Left ventricle myocardium inferior (tissue), 1 donor: ENCODE data around the gene ENTPD2. TPM values are rescaled to one million over a fixed set of nuclear protein-coding genes. Genes with fewer than 3 reads are reported as not detected.
"Not testable (repeated sequence)": the region's sequence is repeated elsewhere in the genome, so short reads cannot be mapped to it uniquely, and the experiment has no call there.

Source experiments
- DNase-seq: peaks from one replicate; pipeline ENCODE4 v3.0.0-alpha.2; 2020
- H3K27ac ChIP-seq: fragments of 200-600 bp; replicated peaks from 2 replicates; pipeline ENCODE4 v1.8.0; 2021
- H3K27me3 ChIP-seq: fragments of 200-600 bp; 2 replicates; pipeline ENCODE4 v1.8.0; 2021; ENCODE audit warnings: low read depth
- H3K36me3 ChIP-seq: fragments of 200-600 bp; 2 replicates; pipeline ENCODE4 v1.8.0; 2021
- H3K4me1 ChIP-seq: fragments of 200-600 bp; 2 replicates; pipeline ENCODE4 v1.8.0; 2021
- H3K4me3 ChIP-seq: fragments of 200-600 bp; 2 replicates; pipeline ENCODE4 v1.8.0; 2021; ENCODE audit warnings: mild to moderate bottlenecking, moderate library complexity
- H3K9me3 ChIP-seq: fragments of 200-600 bp; replicated peaks from 2 replicates; pipeline ENCODE4 v1.8.0; 2021
- CTCF ChIP-seq: fragments of 200-600 bp; IDR thresholded peaks from 2 replicates; pipeline ENCODE4 v1.8.0; 2021; ENCODE audit warnings: antibody characterized with exemption, mild to moderate bottlenecking, borderline replicate concordance
- intact Hi-C: fragments of 100-400 bp; cut with micrococcal nuclease; formaldehyde crosslinking; loops from one replicate; pipeline ENCODE4 v1.11.0; 2022
- total RNA-seq: library from RNA; stranded (reverse); fragmentation: NEBNext Ultra II Directional; extraction: Animal tissue kit (Norgen Biotek cat#: 25700); gene quantifications from one replicate; pipeline ENCODE4 v1.2.1, GENCODE V29; 2021
- donor health status: DM: no; HTN: yes; CAD: no; lungs with severe emphysema.

The ENTPD2 gene
- total RNA-seq, 1 donor from 2014 or later: 1.5 TPM

- H3K9me3 ChIP-seq: peaks cover 6% of the 10 kb centered on the region
- no peak for TF ChIP-seq CTCF
- DNase-seq: no peak
- intact Hi-C loops: no loop called here
- no peak overlapping the region for H3K27ac ChIP-seq
- H3K27me3 ChIP-seq: no peaks in the 10 kb centered on the region
- no peaks in the 10 kb centered on the region for H3K4me1 ChIP-seq
- H3K36me3 ChIP-seq: peaks cover 39% of the 10 kb centered on the region
- H3K4me3 ChIP-seq: no peak overlapping the region
Measured at GRCh38 chr9:137008312-137008711, 45.5 kb downstream of the ENTPD2 start.

- Histone ChIP-seq H3K4me3 (no peak overlapping the region), H3K4me1 (no peaks in the 10 kb centered on the region), H3K36me3 (peaks cover 34% of the 10 kb centered on the region), H3K27ac (no peak overlapping the region), H3K27me3 (no peaks in the 10 kb centered on the region), H3K9me3 (peaks cover 6% of the 10 kb centered on the region)
- intact Hi-C loops: no loop called here
- TF ChIP-seq CTCF: no peak
- no peak for DNase-seq
Measured at GRCh38 chr9:137007816-137008270, 46.0 kb downstream of the ENTPD2 start.

DNA sequence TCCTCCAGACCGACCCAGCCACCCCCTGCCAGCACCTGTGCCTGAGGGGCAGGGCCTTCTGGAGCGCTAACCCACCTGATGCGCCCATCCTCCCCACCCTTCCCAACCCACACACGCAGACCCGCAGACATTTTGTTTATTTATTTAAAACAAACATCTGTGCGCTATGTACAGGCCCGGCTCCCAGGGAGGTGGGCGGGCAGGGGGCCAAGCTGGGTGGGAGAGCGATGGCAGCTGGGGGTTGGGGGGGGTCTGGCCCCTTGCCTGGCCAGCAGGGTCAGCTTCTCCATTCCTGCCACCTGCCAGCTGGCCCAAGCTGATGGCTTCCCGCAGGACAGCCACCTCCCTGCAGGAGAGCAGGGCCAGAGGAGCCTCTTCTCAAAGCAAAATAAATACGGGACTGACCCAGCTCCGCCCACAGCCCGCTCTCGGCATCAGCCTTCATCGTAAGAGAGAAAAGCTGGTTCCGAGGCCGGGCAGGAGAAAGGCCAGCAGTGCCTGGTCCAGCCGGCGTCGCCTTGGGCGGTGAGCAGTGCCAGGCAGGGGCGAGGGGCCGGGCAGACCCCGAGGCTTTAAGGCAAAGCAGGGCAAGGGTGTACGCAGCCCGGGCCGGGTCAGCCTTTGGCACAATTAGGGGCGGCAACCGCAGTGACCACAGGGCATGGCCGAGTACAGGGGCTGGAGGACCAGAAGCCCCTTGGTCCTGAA, 46.6 kb downstream of the ENTPD2 start:
- H3K4me1 ChIP-seq: no peaks in the 10 kb centered on the region
- intact Hi-C loops: no loop called here

GRCh38 chr9:137006116-137007003, 47.5 kb downstream of the ENTPD2 start:
- H3K27me3 ChIP-seq: no peaks in the 10 kb centered on the region
- no peaks in the 10 kb centered on the region for H3K4me1 ChIP-seq
- intact Hi-C loops: no loop called here
- no peak for DNase-seq
- H3K9me3 ChIP-seq: peaks cover 6% of the 10 kb centered on the region
- no peak overlapping the region for H3K4me3 ChIP-seq
- H3K27ac ChIP-seq: no peak overlapping the region
- peaks cover 19% of the 10 kb centered on the region for H3K36me3 ChIP-seq
- no peak for TF ChIP-seq CTCF

More for the DNA sequence above, 46.6 kb downstream of the ENTPD2 start:
- Histone ChIP-seq H3K4me3 (no peak overlapping the region), H3K36me3 (peaks cover 28% of the 10 kb centered on the region), H3K27ac (no peak overlapping the region), H3K9me3 (peaks cover 6% of the 10 kb centered on the region), H3K27me3 (no peaks in the 10 kb centered on the region)
- no peak for TF ChIP-seq CTCF
- no peak for DNase-seq

DNA sequence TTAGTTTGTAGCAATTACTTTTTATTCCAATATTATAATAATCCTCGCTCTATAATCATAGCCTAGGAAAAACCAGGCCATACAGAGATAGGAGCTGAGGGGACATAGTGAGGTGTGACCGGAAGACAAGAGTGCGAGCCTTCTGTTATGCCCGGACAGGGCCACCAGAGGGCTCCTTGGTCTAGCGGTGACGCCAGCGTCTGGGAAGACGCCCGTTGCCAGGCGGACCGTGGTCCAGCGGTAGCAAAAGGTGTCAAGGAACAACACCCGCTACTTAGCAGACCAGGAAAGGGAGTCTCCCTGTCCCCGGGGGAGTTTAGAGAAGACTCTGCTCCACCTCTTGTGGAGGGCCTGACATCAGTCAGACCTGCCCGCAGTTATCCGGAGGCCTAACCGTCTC, 49.6 kb downstream of the ENTPD2 start:
- H3K9me3 ChIP-seq, H3K4me3 ChIP-seq, H3K27ac ChIP-seq, H3K4me1 ChIP-seq, H3K36me3 ChIP-seq, H3K27me3 ChIP-seq, DNase-seq, intact Hi-C loops: not testable (repeated sequence)
- TF ChIP-seq CTCF: peak; percentile 53
